SIG-M5 (cell line): ENCODE results near the gene CRACR2B.

Experiments
- DNase-seq: peaks from one replicate; lab custom pipeline; 2025; lab: John Stamatoyannopoulos, UW

The CRACR2B gene

GRCh38 chr11:854601-855329 is 27.0 kb downstream of the CRACR2B start:
- DNase-seq, result no peak

- DNase-seq, result no peak
Observed at GRCh38 chr11:855330-855674, 27.6 kb downstream of the CRACR2B start.

DNA sequence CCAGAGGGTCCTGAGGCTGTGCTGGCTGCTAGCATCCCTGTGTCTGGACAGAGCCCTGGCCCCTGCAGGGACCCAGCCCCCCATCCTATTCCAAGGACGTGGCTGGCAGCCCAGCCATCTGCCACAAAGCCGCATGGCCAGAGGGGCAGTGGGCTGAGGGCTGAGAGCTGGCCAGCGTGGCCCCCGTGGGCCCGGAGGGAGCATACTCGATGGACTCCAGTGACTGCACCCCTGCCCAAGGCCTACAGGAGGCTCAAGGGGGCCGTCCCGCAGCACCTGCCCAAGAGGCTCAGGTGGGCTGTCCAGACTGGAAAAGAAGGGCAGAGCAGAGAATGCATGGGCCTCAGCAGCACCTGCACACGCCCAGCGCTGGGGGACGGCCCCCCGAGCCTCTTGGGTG is 28.1 kb downstream of the CRACR2B start:
- DNase-seq, result no peak

DNA sequence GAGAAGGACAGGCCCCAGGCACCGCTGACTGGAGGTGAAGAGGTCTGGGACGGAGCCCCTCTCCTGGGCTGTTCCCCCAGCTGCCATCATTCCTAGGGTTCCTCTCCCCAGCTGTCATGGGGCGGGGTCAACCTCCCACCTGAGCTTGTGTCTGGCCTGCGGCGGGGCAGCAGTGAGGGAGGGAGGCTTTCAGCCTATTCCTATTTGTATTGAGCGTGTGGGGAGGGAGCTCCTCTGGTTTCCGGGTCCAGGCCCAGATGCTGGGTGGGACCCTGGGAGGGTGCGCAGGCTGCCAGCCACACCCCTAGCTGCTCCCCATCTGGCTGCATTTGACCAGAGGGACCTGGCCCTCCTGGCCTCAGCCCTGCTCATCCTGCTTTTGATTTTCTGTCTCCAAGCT is 28.7 kb downstream of the CRACR2B start:
- no peak for DNase-seq

- DNase-seq, result no peak
Observed at GRCh38 chr11:858053-858761, 30.5 kb downstream of the CRACR2B start.

GRCh38 chr11:858762-859339 is 31.1 kb downstream of the CRACR2B start:
- no peak for DNase-seq

GRCh38 chr11:859394-860131 is 31.8 kb downstream of the CRACR2B start:
- no peak for DNase-seq

DNA sequence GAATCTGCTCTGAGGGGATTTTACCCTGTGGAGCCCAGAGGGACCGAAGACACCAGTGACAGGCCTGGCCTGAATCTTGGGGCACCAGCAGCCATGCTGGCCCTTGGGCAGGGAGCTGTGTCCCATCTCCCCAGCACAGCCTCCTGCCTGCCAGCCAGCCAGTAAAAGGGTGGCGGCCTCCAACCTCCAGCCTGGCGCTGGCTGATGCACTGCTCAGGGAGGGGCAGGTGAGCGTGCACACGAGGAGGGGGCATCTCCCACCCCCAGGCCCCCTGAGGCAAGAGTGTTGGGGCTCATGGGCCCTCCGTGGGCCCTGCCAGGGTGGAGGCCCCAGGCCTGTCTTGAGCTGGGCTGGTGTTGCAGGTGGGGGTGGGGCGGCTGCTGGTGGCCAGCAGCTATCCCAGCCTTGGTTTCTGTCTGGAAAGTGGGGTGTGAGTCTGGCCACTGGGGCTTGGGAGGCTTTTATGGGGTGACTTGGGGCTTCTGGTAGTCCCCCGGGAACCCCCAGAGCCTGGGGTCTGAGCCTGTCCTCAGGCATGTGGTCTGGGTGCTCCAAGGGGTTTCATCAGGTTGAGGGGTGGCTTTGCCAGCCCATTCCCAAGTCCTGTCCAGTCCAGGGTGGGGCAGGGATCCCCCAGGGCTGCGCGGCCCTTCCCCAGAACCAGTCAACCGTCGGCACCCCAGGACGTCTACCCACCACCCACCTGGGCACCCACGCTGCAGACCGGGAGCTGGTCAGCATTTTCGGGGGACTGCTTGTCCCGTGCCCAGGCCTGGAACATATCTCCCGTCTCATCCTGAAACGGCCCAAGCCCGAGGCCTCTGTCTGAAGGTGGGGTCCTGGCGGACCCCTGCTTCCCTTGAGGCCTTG is 32.8 kb downstream of the CRACR2B start:
- no peak for DNase-seq

- DNase-seq, result no peak
Observed at GRCh38 chr11:861105-861479, 33.4 kb downstream of the CRACR2B start.

GRCh38 chr11:862081-862661 is 34.5 kb downstream of the CRACR2B start:
- no peak for DNase-seq

GRCh38 chr11:862696-863022 is 34.9 kb downstream of the CRACR2B start:
- no peak for DNase-seq

DNA sequence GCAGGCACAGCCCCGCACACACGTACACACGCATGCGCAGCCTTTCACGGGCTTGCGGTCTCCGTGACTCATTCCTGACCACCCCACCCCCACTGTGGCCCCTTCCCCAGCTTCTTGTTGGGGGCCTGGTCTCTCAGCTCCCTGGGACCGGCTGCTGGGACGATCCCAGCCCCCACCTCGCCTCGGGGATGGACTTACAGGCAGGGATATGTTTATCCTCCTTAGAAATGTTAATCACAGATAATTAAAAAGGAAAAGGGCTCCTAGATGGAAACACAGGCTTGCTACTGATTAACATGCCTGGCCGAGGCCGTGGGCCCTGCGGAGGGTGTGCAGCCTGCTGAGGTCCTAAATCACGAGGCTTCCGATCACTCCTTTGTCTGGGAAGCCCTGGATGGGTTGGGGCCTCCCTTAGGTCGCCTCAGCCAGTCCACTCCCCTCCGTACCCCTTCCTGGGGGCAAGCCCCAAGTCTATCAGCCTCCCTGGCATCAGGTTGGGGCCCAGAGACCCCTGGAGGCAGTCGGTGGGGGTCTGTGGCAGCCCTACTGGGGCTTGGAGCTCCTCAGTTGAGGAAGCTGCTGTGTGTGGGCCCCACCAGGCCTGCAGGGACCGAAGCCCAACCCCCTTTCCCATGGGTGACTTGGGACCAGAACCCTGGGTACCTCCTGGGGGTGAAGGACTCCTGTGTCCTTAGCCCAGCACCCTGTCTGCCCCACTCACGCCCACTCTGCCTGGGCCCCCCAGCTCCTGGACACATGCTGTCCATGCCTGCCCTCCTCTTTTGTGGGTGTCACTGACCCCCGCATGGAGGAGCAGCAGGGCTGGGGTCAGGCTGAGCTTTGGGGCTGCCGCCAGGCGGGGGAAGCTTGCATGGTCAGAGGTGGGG is 35.5 kb downstream of the CRACR2B start:
- DNase-seq, result no peak

DNA sequence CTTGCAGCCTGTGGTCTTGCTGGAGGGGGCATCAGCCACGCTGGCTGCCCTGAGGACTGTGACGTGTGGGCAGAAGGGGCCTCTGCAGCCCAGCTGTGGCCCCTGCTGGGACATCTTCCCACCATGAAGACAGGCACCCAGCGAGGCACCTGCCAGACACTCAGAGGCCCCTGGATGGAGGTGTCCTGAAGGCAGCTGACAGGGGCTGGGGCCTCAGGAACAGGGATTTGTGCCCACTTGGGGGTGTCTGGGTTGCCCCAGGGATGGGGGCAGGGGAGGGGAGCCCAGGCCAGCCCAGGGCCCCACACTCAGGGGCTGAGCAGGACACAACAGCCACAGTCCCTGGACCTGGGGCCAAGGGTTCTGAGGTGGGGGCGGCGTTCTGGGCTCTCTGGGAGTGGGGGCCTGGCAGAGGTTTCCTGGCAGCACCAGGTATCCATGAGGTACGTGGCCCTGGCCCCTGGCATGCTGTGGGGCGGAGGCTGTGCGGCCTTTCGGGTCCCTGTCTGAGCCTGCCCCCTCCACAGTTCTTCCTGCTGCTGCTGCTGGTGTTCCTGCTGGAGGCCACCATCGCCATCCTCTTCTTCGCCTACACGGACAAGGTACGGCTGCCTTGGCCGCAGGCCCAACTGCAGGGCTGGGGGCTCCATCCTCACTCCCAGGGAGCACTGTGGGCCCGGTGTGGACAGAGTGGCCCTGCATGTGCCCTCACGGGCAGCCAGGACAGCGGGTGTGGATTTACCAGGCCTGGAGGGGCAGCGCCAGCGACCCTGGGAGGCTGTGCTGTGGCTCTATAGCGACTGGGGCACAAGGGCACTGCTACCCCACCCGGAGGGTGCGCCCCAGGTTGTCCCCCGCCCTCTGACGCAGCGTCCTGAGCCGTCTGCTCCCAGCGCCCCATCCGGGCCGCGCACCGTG is 36.5 kb downstream of the CRACR2B start:
- no peak for DNase-seq

DNA sequence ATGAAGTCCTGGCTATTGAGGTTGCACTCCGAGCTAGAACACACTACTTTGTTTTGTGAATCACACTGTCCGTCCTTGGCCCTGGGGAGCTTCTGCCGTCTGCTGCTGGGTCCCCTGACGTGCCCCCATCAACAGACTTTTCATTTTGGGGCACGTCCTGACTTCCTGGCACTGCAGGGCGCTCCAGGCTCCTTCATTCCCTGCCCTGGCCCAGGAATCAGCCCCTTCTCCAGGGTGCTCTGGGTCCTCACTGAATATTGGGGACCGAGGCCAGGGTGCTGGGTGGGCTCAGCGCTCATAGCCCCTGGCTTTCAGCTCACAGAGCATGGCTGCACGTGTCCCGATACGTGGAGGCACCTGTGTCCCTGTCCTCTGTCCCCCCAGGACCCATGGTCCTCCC is 37.2 kb downstream of the CRACR2B start:
- DNase-seq, result no peak

- DNase-seq, result no peak
Observed at GRCh38 chr11:865462-866430, 38.0 kb downstream of the CRACR2B start.

DNA sequence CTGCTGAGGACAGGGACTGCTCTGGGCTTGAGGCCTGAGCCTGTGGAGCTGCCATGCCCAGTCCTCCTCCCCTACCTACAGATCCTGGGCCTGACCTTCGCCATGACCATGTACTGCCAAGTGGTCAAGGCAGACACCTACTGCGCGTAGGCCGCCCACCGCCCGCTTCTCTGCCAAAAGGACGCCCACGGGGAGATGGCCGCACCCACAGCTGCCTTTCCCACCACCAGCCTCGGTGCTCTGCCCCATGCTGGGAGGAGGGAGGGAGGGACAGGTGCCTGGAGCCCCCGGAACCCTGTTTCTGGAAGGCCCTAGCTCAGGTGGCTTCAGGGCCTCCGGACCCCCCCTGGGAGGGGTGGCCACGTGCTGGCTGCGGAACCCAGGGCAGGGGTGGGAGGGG is 38.8 kb downstream of the CRACR2B start:
- no peak for DNase-seq

- DNase-seq, result no peak
Observed at GRCh38 chr11:867856-868358, 40.2 kb downstream of the CRACR2B start.

GRCh38 chr11:868394-868793 is 40.7 kb downstream of the CRACR2B start:
- no peak for DNase-seq
